Measurements from ENCODE around the gene IQSEC2. TPM values are rescaled to one million over a fixed set of nuclear protein-coding genes. Genes with fewer than 3 reads are reported as not detected.

The IQSEC2 gene
- total and polyA plus RNA-seq, 2 of the 13 experiments (the other 11 are each of a cell fraction or from before 2014, with no cell fraction given): 0.13 to 0.21 TPM

GRCh38 chrX:53309837-53310236 is 28.5 kb upstream of the IQSEC2 start:
- DNase-seq (ENCODE audit: low spot score) (no peak), FAIRE-seq (no peak), ATAC-seq (no peak)
- in situ Hi-C loops (cut with HindIII; ENCODE audit: extremely low pct_ligation_motif_present, low pct_unique_long_range_greater_than_20kb): loop anchor here (10.0 kb wide), 2 partner anchors 135 to 175 kb away; no protein-coding TSS in a partner anchor
- no peaks in the 10 kb centered on the region for H3K79me2 ChIP-seq (ENCODE audit: insufficient read depth, low read length)
- no peak overlapping the region for H3K9ac ChIP-seq (ENCODE audit: insufficient read depth, low read depth, low read length)
- POLR2A ChIA-PET: no interaction called here
- no peak overlapping the region for H2AFZ ChIP-seq (ENCODE audit: low read length)
- no peaks in the 10 kb centered on the region for H3K36me3 ChIP-seq (replicated peaks in 1 of 2; ENCODE audit: control insufficient read depth in 1 of 2, insufficient read depth in 2 of 2, low read length in 2 of 2)
- no peaks in the 10 kb centered on the region for H3K4me1 ChIP-seq (ENCODE audit: insufficient read depth, low read length)
- intact Hi-C loops (cut with micrococcal nuclease; ENCODE audit: unreplicated experiment): no loop called here
- no peaks in the 10 kb centered on the region for H3K9me3 ChIP-seq (ENCODE audit: low read length)
- no peaks in the 10 kb centered on the region for H4K20me1 ChIP-seq (ENCODE audit: insufficient read depth, low read length)
- no peak overlapping the region for H3K4me3 ChIP-seq (replicated peaks in 1 of 3; ENCODE audit: insufficient read depth in 1 of 3, low read depth in 2 of 3, low read length in 3 of 3)
- CTCF ChIA-PET (ENCODE audit: low intra/inter-chr PET ratio, low total read pairs): no interaction called here
- BruUV-seq (replicated peaks): no TSS peak
- H3K27me3 ChIP-seq (ENCODE audit: control insufficient read depth in 1 of 2, insufficient read depth in 2 of 2, low read length in 2 of 2): no peaks in the 10 kb centered on the region
- H3K4me2 ChIP-seq (ENCODE audit: low read depth, low read length): no peak overlapping the region
- 0% methylated on average over 4 of the region's 7 CpGs for WGBS (ENCODE audit: low lambda C conversion rate)
- TF ChIP-seq SAFB2 (CRISPR knock-in tag; IDR thresholded peaks at IDR 0.05; ENCODE audit: borderline replicate concordance, low read depth): no peak
- no peak for TF ChIP-seq ZNF101 (CRISPR knock-in tag; IDR thresholded peaks at IDR 0.05; ENCODE audit: borderline replicate concordance, low read depth)
- TF ChIP-seq GPBP1L1 (CRISPR knock-in tag; IDR thresholded peaks at IDR 0.05): no peak
- no peak for TF ChIP-seq KLF13 (CRISPR knock-in tag; IDR thresholded peaks at IDR 0.05)
- TF ChIP-seq MTERF4 (CRISPR knock-in tag; IDR thresholded peaks at IDR 0.05): no peak
- TF ChIP-seq MED13 (CRISPR knock-in tag; IDR thresholded peaks at IDR 0.05): no peak
- H3K27ac ChIP-seq (ENCODE audit: extremely low read length, insufficient read depth, low read length): no peak overlapping the region

GRCh38 chrX:53308836-53309235 is 27.5 kb upstream of the IQSEC2 start:
- no peaks in the 10 kb centered on the region for H3K27me3 ChIP-seq (ENCODE audit: control insufficient read depth in 1 of 2, insufficient read depth in 2 of 2, low read length in 2 of 2)
- ChIA-PET POLR2A (no interaction called here), CTCF (ENCODE audit: low intra/inter-chr PET ratio, low total read pairs) (no interaction called here)
- H2AFZ ChIP-seq (ENCODE audit: low read length): no peak overlapping the region
- in situ Hi-C loops (cut with HindIII; ENCODE audit: extremely low pct_ligation_motif_present, low pct_unique_long_range_greater_than_20kb): no loop called here
- no peaks in the 10 kb centered on the region for H3K79me2 ChIP-seq (ENCODE audit: insufficient read depth, low read length)
- DNase-seq (ENCODE audit: low spot score): no peak
- no peaks in the 10 kb centered on the region for H4K20me1 ChIP-seq (ENCODE audit: insufficient read depth, low read length)
- H3K9ac ChIP-seq (ENCODE audit: insufficient read depth, low read depth, low read length): no peak overlapping the region
- no peaks in the 10 kb centered on the region for H3K36me3 ChIP-seq (replicated peaks in 1 of 2; ENCODE audit: control insufficient read depth in 1 of 2, insufficient read depth in 2 of 2, low read length in 2 of 2)
- intact Hi-C loops (cut with micrococcal nuclease; ENCODE audit: unreplicated experiment): no loop called here
- H3K9me3 ChIP-seq (ENCODE audit: low read length): no peaks in the 10 kb centered on the region
- no peak overlapping the region for H3K4me3 ChIP-seq (replicated peaks in 1 of 3; ENCODE audit: insufficient read depth in 1 of 3, low read depth in 2 of 3, low read length in 3 of 3)
- no peak for ATAC-seq
- no peak overlapping the region for H3K4me2 ChIP-seq (ENCODE audit: low read depth, low read length)
- WGBS (ENCODE audit: low lambda C conversion rate): 47% methylated on average over 4 of the region's 4 CpGs
- no peak for FAIRE-seq
- H3K4me1 ChIP-seq (ENCODE audit: insufficient read depth, low read length): no peaks in the 10 kb centered on the region
- BruUV-seq (replicated peaks): no TSS peak
- no peak overlapping the region for H3K27ac ChIP-seq (ENCODE audit: extremely low read length, insufficient read depth, low read length)
- no peak for TF ChIP-seq IRF2 (CRISPR knock-in tag; IDR thresholded peaks at IDR 0.05)
- TF ChIP-seq HNF4A (CRISPR knock-in tag; IDR thresholded peaks at IDR 0.05): no peak
- TF ChIP-seq MAX (IDR thresholded peaks at IDR 0.05): no peak
- no peak for TF ChIP-seq ZNF572 (CRISPR knock-in tag; IDR thresholded peaks at IDR 0.05)
